OCI-LY1 (cell line): Measurements from ENCODE around the gene FARS2.

Experiments used
- H2AFZ ChIP-seq: fragments of 200-600 bp; sonication (generic), shearing (Covaris generic); 2 replicates; pipeline ENCODE4 v1.6.0; 2014; ENCODE audit warnings: antibody characterized with exemption, mild to moderate bottlenecking, low read length
- H3F3A ChIP-seq: fragments of 200-600 bp; sonication (generic), shearing (Covaris generic); 2 replicates; pipeline ENCODE4 v1.6.0; 2014; ENCODE audit warnings: mild to moderate bottlenecking, antibody characterized with exemption, low read length, moderate library complexity; ENCODE audit not compliant: insufficient read depth
- H3K27ac ChIP-seq: fragments of 200-600 bp; sonication (generic); 2 replicates; pipeline ENCODE4 v1.5.1; 2014; ENCODE audit warnings: low read length, mixed run types, mild to moderate bottlenecking, low read depth; ENCODE audit not compliant: poor library complexity, severe bottlenecking
- H3K27me3 ChIP-seq: fragments of 200-600 bp; sonication (generic); 2 replicates; pipeline ENCODE4 v1.6.0; 2014; ENCODE audit warnings: antibody characterized with exemption, mild to moderate bottlenecking, low read length, moderate library complexity; ENCODE audit not compliant: insufficient read depth
- H3K36me3 ChIP-seq: fragments of 200-600 bp; sonication (generic); 2 replicates; pipeline ENCODE4 v1.6.1; 2014; ENCODE audit warnings: mild to moderate bottlenecking, antibody characterized with exemption, low read length, moderate library complexity, mixed read lengths; ENCODE audit not compliant: insufficient read depth
- H3K4me1 ChIP-seq: fragments of 200-600 bp; sonication (generic); 2 replicates; pipeline ENCODE4 v1.5.1; 2014; ENCODE audit warnings: mild to moderate bottlenecking, low read length, moderate library complexity; ENCODE audit not compliant: insufficient read depth, severe bottlenecking
- H3K4me2 ChIP-seq: fragments of 200-600 bp; sonication (generic), shearing (Covaris generic); 2 replicates; pipeline ENCODE4 v1.6.1; 2014; ENCODE audit warnings: low read length
- H3K4me3 ChIP-seq: fragments of 200-600 bp; sonication (generic); 2 replicates; pipeline ENCODE4 v1.5.1; 2014; ENCODE audit warnings: low read length, low read depth, mild to moderate bottlenecking, mixed read lengths; ENCODE audit not compliant: poor library complexity, severe bottlenecking
- H3K79me2 ChIP-seq: fragments of 200-600 bp; shearing (Covaris generic); 2 replicates; pipeline ENCODE4 v1.6.1; 2016; ENCODE audit warnings: mixed run types, low read length, mixed read lengths; ENCODE audit not compliant: insufficient read depth
- H3K9ac ChIP-seq: fragments of 200-600 bp; sonication (generic), shearing (Covaris generic); 2 replicates; pipeline ENCODE4 v1.6.1; 2014; ENCODE audit warnings: mild to moderate bottlenecking, low read length, mixed read lengths
- H3K9me2 ChIP-seq: fragments of 200-600 bp; sonication (generic), shearing (Covaris generic); 2 replicates; pipeline ENCODE4 v1.6.1; 2014; ENCODE audit warnings: low read depth, mild to moderate bottlenecking, low read length, mixed read lengths
- H3K9me3 ChIP-seq: fragments of 200-600 bp; shearing (Covaris generic); 2 replicates; pipeline ENCODE4 v1.6.1; 2014; ENCODE audit warnings: low read length, mixed read lengths
- H4K20me1 ChIP-seq: fragments of 200-600 bp; sonication (generic), shearing (Covaris generic); 2 replicates; pipeline ENCODE4 v1.6.0; 2016; ENCODE audit warnings: mild to moderate bottlenecking, low read length; ENCODE audit not compliant: insufficient read depth
- CTCF ChIP-seq: fragments of 200-600 bp; sonication (generic), shearing (Covaris generic); IDR thresholded peaks from 2 replicates; pipeline ENCODE4 v1.5.1; 2017; ENCODE audit warnings: mild to moderate bottlenecking, antibody characterized with exemption, low read length, moderate library complexity, mixed read lengths
- EZH2 ChIP-seq: fragments of 200-600 bp; sonication (generic), shearing (Covaris generic); IDR thresholded peaks from 2 replicates; pipeline ENCODE4 v1.8.0; 2017; ENCODE audit warnings: borderline replicate concordance, mixed run types, mild to moderate bottlenecking, antibody characterized with exemption, low read length, moderate library complexity, mixed read lengths

The FARS2 gene

GRCh38 chr6:5587648-5588047 is 326.3 kb downstream of the FARS2 start:
- no peaks in the 10 kb centered on the region for H3K36me3 ChIP-seq
- TF ChIP-seq EZH2 (no peak), CTCF (no peak)
- H3F3A ChIP-seq: no peaks in the 10 kb centered on the region
- no peaks in the 10 kb centered on the region for H3K27me3 ChIP-seq
- no peak overlapping the region for H3K9ac ChIP-seq
- H3K4me3 ChIP-seq: no peak overlapping the region
- no peaks in the 10 kb centered on the region for H3K79me2 ChIP-seq
- H3K27ac ChIP-seq: no peak overlapping the region
- H3K9me3 ChIP-seq: 0 out of 2 replicates have a peak, but pooled peaks cover 4% of the 10 kb centered on the region
- no peak overlapping the region for H2AFZ ChIP-seq
- H3K9me2 ChIP-seq: no peaks in the 10 kb centered on the region
- peaks cover 5% of the 10 kb centered on the region for H3K4me1 ChIP-seq
- H3K4me2 ChIP-seq: no peak overlapping the region
- no peaks in the 10 kb centered on the region for H4K20me1 ChIP-seq

- Histone ChIP-seq H2AFZ (no peak overlapping the region), H3K9me2 (no peaks in the 10 kb centered on the region), H3K4me2 (no peak overlapping the region), H3K9ac (no peak overlapping the region), H3K4me3 (no peak overlapping the region), H3K4me1 (peaks cover 1% of the 10 kb centered on the region), H3F3A (no peaks in the 10 kb centered on the region), H4K20me1 (no peaks in the 10 kb centered on the region), H3K79me2 (no peaks in the 10 kb centered on the region), H3K27me3 (no peaks in the 10 kb centered on the region), H3K27ac (no peak overlapping the region), H3K9me3 (0 out of 2 replicates have a peak, but pooled peaks cover 4% of the 10 kb centered on the region), H3K36me3 (no peaks in the 10 kb centered on the region)
- no peak for TF ChIP-seq CTCF
- no peak for TF ChIP-seq EZH2
Observed at GRCh38 chr6:5589422-5590141, 328.3 kb downstream of the FARS2 start.

- Histone ChIP-seq H3K27me3 (no peaks in the 10 kb centered on the region), H3K9me2 (no peaks in the 10 kb centered on the region), H3K9me3 (0 out of 2 replicates have a peak, but pooled peaks cover 4% of the 10 kb centered on the region), H3K4me3 (no peak overlapping the region), H4K20me1 (no peaks in the 10 kb centered on the region), H3K4me2 (no peak overlapping the region), H3K27ac (no peak overlapping the region), H2AFZ (no peak overlapping the region), H3K79me2 (no peaks in the 10 kb centered on the region), H3F3A (no peaks in the 10 kb centered on the region), H3K36me3 (no peaks in the 10 kb centered on the region), H3K4me1 (no peaks in the 10 kb centered on the region), H3K9ac (no peak overlapping the region)
- TF ChIP-seq CTCF (no peak), EZH2 (no peak)
Observed at GRCh38 chr6:5590187-5590586, 328.9 kb downstream of the FARS2 start.
